GM23338 (cell line): ENCODE measurements around the gene SGK1. TPM values are rescaled to one million over a fixed set of nuclear protein-coding genes. Genes with fewer than 3 reads are reported as not detected.
"Not testable (repeated sequence)": the region's sequence is repeated elsewhere in the genome, so short reads cannot be mapped to it uniquely, and the experiment has no call there.

Experiments used
- ATAC-seq: fragments of 200-7000 bp; cut with Tn5 transposase; 3 replicates; pipeline ENCODE4 v1.9.1; 2020
- DNase-seq: peaks from one replicate; pipeline ENCODE4 v3.0.0-alpha.2; 2015; ENCODE audit warnings: low spot score
- H2AFZ ChIP-seq: fragments of 200-600 bp; sonication (generic); 2 replicates; pipeline ENCODE4 v1.8.0; 2016; ENCODE audit warnings: antibody characterized with exemption, mild to moderate bottlenecking, moderate library complexity
- H3F3A ChIP-seq: fragments of 200-600 bp; sonication (generic); replicated peaks from 2 replicates; pipeline ENCODE4 v1.8.0; 2017; ENCODE audit warnings: antibody characterized with exemption, mixed run types, low read depth
- H3K27ac ChIP-seq: fragments of 200-600 bp; sonication (generic); 2 replicates; pipeline ENCODE4 v1.6.1; 2016; ENCODE audit warnings: low read depth
- H3K27me3 ChIP-seq: fragments of 200-600 bp; sonication (generic); 2 replicates; pipeline ENCODE4 v1.8.0; 2016; ENCODE audit warnings: mild to moderate bottlenecking, mixed run types, moderate library complexity; ENCODE audit not compliant: insufficient read depth
- H3K36me3 ChIP-seq: fragments of 200-600 bp; sonication (generic); 2 replicates; pipeline ENCODE4 v1.8.0; 2016; ENCODE audit warnings: mild to moderate bottlenecking; ENCODE audit not compliant: insufficient read depth
- H3K4me1 ChIP-seq: fragments of 200-600 bp; sonication (generic); 2 replicates; pipeline ENCODE4 v1.8.0; 2016; ENCODE audit warnings: mild to moderate bottlenecking, moderate library complexity; ENCODE audit not compliant: insufficient read depth
- H3K4me2 ChIP-seq: fragments of 200-600 bp; sonication (generic); 2 replicates; pipeline ENCODE4 v1.7.1; 2017; ENCODE audit warnings: mixed run types
- H3K4me3 ChIP-seq: fragments of 200-600 bp; sonication (generic); 2 replicates; pipeline ENCODE4 v1.6.1; 2016; ENCODE audit warnings: mixed run types
- H3K79me2 ChIP-seq: fragments of 200-600 bp; sonication (generic); replicated peaks from 2 replicates; pipeline ENCODE4 v1.8.0; 2017; ENCODE audit warnings: mild to moderate bottlenecking; ENCODE audit not compliant: insufficient read depth
- H3K9me2 ChIP-seq: fragments of 200-600 bp; sonication (generic); 2 replicates; pipeline ENCODE4 v1.8.0; 2017; ENCODE audit not compliant: insufficient read depth
- H4K20me1 ChIP-seq: fragments of 200-600 bp; sonication (generic); replicated peaks from 2 replicates; pipeline ENCODE4 v1.8.0; 2017; ENCODE audit warnings: mild to moderate bottlenecking; ENCODE audit not compliant: insufficient read depth
- H3K27ac Mint-ChIP-seq: 2 replicates; pipeline ENCODE4 v1.8.0; 2020; ENCODE audit warnings: inconsistent platforms, mild to moderate bottlenecking, moderate library complexity, mixed read lengths
- H3K27me3 Mint-ChIP-seq: 3 replicates; pipeline ENCODE4 v1.8.0; 2022; ENCODE audit warnings: low read depth, mild to moderate bottlenecking, moderate library complexity, mixed read lengths, inconsistent platforms; ENCODE audit not compliant: insufficient read depth, poor library complexity
- H3K36me3 Mint-ChIP-seq: 3 replicates; pipeline ENCODE4 v1.8.0; 2021; ENCODE audit warnings: low read depth, mild to moderate bottlenecking, inconsistent platforms, moderate library complexity, mixed read lengths
- H3K4me1 Mint-ChIP-seq: 3 replicates; pipeline ENCODE4 v1.8.0; 2020; ENCODE audit warnings: mild to moderate bottlenecking, inconsistent platforms, mixed read lengths
- H3K4me3 Mint-ChIP-seq: 3 replicates; pipeline ENCODE4 v1.8.0; 2021; ENCODE audit warnings: moderate library complexity, mild to moderate bottlenecking, inconsistent platforms, mixed read lengths
- H3K9me3 Mint-ChIP-seq: 3 replicates; pipeline ENCODE4 v1.8.0; 2020; ENCODE audit warnings: moderate library complexity, mild to moderate bottlenecking, inconsistent platforms, mixed read lengths
- EZH2 ChIP-seq: fragments of 200-600 bp; sonication (generic); IDR thresholded peaks from one replicate; pipeline ENCODE4 v1.8.0; 2017; ENCODE audit warnings: antibody characterized with exemption, mild to moderate bottlenecking, low read depth; ENCODE audit not compliant: unreplicated experiment
- JUNB ChIP-seq: IDR thresholded peaks from one replicate; pipeline ENCODE4 v1.6.1; 2016; ENCODE audit warnings: antibody characterized with exemption; ENCODE audit not compliant: unreplicated experiment
- POLR2AphosphoS5 ChIP-seq: IDR thresholded peaks from 2 replicates; pipeline ENCODE4 v1.6.1; 2016; ENCODE audit warnings: antibody characterized with exemption, low read depth
- ZNF114 ChIP-seq: fragments of 250-450 bp; sonication (Bioruptor Pico); IDR thresholded peaks from 2 replicates; pipeline ENCODE4 v1.5.0; 2020; ENCODE audit warnings: mild to moderate bottlenecking, moderate library complexity
- ZNF331 ChIP-seq: fragments of 250-450 bp; sonication (Bioruptor Pico); IDR thresholded peaks from 2 replicates; pipeline ENCODE4 v1.5.0; 2020; ENCODE audit warnings: low read depth, mild to moderate bottlenecking, moderate library complexity
- polyA plus RNA-seq: library from polyadenylated mRNA; unstranded; fragments of >200 nt; fragmentation: Nextera tagmentation; extraction: Ambion mirVana; gene quantifications from 2 replicates; pipeline ENCODE4 v1.2.1, GENCODE V29; 2016
- total RNA-seq: library from RNA; depleted of rRNA; stranded (reverse); fragments of >200 nt; shearing (Covaris generic); gene quantifications from 2 replicates; pipeline ENCODE4 v1.2.3, GENCODE V29; 2014
- TF ChIP-seq, protein P1 (sequence below), 2 experiments: fragments of 200-600 bp in 1 of 2; sonication (generic) in 1 of 2; conservative IDR thresholded peaks; 2 replicates each; pipeline versions ENCODE4 v1.5.1 to v1.6.1; 2016 to 2017; ENCODE audit warnings: antibody characterized with exemption in 2 of 2, low read depth in 2 of 2, mild to moderate bottlenecking in 2 of 2, moderate library complexity in 1 of 2

SGK1 gene
- total and polyA plus RNA-seq, 2 experiments from 2014 or later: 16.3 to 37.2 TPM

DNA sequence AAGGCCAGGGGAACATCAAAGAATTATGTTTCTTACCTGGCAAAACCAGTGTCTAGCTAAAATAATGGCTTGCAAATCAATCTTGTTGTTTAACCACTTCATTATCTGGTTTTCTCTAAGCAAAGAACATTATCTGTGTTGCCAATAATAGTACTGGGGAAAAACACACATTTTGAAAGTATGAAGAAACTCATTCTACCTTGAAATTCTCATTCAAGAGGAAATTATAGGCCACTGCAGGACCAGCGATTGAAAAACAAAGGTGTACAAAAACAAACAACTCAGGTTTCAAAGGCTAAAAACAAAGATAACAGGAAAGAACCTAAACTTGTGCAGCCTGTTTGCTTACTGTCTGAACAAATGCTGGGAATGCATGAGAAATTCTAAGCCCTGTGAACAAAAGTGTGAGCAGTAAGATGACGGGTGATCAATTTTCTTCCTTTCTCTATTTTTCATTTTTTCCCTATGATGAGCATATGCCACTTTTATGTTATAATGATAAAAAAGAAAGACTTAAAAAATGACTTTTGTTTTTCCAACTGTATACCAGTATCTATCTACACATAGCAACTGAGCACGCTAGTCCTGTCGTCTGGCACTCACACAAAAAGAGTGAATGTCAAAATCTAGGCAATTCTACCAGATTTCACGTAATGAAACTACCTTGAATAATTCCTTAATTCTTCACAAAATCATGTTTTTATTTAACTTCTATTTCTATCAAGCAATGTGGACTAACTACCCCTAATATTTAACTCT is 117.9 kb downstream of the SGK1 start (continued):
- TF ChIP-seq, protein P1, sequence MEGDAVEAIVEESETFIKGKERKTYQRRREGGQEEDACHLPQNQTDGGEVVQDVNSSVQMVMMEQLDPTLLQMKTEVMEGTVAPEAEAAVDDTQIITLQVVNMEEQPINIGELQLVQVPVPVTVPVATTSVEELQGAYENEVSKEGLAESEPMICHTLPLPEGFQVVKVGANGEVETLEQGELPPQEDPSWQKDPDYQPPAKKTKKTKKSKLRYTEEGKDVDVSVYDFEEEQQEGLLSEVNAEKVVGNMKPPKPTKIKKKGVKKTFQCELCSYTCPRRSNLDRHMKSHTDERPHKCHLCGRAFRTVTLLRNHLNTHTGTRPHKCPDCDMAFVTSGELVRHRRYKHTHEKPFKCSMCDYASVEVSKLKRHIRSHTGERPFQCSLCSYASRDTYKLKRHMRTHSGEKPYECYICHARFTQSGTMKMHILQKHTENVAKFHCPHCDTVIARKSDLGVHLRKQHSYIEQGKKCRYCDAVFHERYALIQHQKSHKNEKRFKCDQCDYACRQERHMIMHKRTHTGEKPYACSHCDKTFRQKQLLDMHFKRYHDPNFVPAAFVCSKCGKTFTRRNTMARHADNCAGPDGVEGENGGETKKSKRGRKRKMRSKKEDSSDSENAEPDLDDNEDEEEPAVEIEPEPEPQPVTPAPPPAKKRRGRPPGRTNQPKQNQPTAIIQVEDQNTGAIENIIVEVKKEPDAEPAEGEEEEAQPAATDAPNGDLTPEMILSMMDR (conservative IDR thresholded peaks at IDR 0.05; ENCODE audit: low read depth in 2 of 2): no peak
- TF ChIP-seq JUNB: no peak
- TF ChIP-seq ZNF114: no peak
- no peak for TF ChIP-seq ZNF331 (CRISPR knock-in tag)

DNA sequence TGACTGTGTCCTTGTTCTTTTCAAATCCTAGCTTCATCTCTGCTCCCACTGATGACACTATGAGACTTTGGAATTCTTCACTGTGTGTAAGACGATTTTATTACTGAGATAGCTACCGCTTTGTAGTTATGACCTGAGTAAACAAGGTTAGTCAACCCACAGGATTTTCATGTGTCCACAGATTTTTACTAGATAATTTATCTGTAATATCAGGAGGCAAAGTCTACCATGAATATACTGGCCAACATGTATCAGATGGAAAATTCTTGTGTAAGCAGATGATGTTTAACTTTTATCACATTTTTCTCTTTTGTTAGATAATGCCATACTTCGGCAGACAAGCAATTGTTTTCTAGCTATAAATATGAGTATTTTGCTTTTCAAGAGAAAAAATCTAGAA is 119.8 kb downstream of the SGK1 start:
- Histone ChIP-seq H3K27ac (no peak overlapping the region), H3K36me3 (no peaks in the 10 kb centered on the region), H3K27me3 (no peaks in the 10 kb centered on the region), H3F3A (no peaks in the 10 kb centered on the region), H3K9me2 (no peaks in the 10 kb centered on the region), H3K4me3 (no peak overlapping the region), H2AFZ (no peak overlapping the region), H3K4me2 (no peak overlapping the region), H3K4me1 (peaks cover 11% of the 10 kb centered on the region), H3K79me2 (no peaks in the 10 kb centered on the region), H4K20me1 (no peaks in the 10 kb centered on the region)
- no peak overlapping the region for H3K4me3 Mint-ChIP-seq
- peaks cover 6% of the 10 kb centered on the region for H3K27me3 Mint-ChIP-seq
- H3K9me3 Mint-ChIP-seq: 0 out of 3 replicates have a peak, but pooled peaks cover 3% of the 10 kb centered on the region
- TF ChIP-seq EZH2: no peak
- TF ChIP-seq ZNF331 (CRISPR knock-in tag): no peak
- TF ChIP-seq POLR2AphosphoS5: no peak
- no peak for ATAC-seq
- H3K4me1 Mint-ChIP-seq: peaks cover 11% of the 10 kb centered on the region; the same call in 2 of the 3 replicates
- DNase-seq: no peak
- H3K27ac Mint-ChIP-seq: no peak overlapping the region
- no peaks in the 10 kb centered on the region for H3K36me3 Mint-ChIP-seq

DNA sequence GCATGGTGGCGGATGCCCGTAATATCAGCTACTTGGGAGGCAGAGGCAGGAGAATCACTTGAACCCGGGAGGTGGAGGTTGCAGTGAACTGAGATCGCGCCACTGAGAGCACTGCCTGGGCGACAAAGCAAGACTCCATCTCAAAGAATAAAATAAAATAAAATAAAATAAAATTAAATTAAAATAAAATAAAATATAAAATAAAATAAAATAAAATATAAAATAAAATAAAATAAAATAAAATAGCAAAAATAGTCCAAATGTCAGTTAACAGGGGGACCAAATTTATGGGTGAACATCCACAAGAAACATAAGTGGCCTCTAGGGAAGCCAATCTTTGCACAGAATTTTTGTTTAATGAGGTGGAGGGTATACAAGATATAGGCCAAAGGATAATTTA is 120.2 kb downstream of the SGK1 start:
- H3K27me3 Mint-ChIP-seq, H2AFZ ChIP-seq, H4K20me1 ChIP-seq, H3K4me3 Mint-ChIP-seq, H3K4me2 ChIP-seq, H3F3A ChIP-seq, ATAC-seq, H3K36me3 Mint-ChIP-seq, DNase-seq, H3K4me3 ChIP-seq, H3K27ac ChIP-seq, H3K36me3 ChIP-seq, H3K9me3 Mint-ChIP-seq, H3K79me2 ChIP-seq, H3K27ac Mint-ChIP-seq, H3K27me3 ChIP-seq, H3K9me2 ChIP-seq: not testable (repeated sequence)
- H3K4me1 Mint-ChIP-seq: peaks cover 16% of the 10 kb centered on the region; the same call in 2 of the 3 replicates
- H3K4me1 ChIP-seq: peaks cover 15% of the 10 kb centered on the region
